ENCODE data around the gene SUB1.
"Not testable (repeated sequence)": the region's sequence is repeated elsewhere in the genome, so short reads cannot be mapped to it uniquely, and the experiment has no call there.

Gene SUB1

GRCh38 chr5:32585446-32586275 lies at the start of gene SUB1:
Gene SUB1 (plus strand): TSS chr5:32585557. CDS start chr5:32588513, 2,956 bp downstream.
- H3K9ac ChIP-seq (ENCODE audit: low read length): peak within 1 kb of the TSS; percentile 78
- peaks cover 3% of the 10 kb centered on the region for H3K36me3 ChIP-seq (replicated peaks; ENCODE audit: low read depth, low read length)
- H4K20me1 ChIP-seq (ENCODE audit: insufficient read depth, low read length): peaks cover 40% of the 10 kb centered on the region
- peaks cover 20% of the 10 kb centered on the region for H3K79me2 ChIP-seq (ENCODE audit: low read length)
- peak within 1 kb of the TSS; percentile 87 for H3K27ac ChIP-seq (ENCODE audit: low read length)
- H3K9me3 ChIP-seq (ENCODE audit: insufficient read depth, low read length): no peaks in the 10 kb centered on the region
- H3K4me3 ChIP-seq (ENCODE audit: low read length): peak within 1 kb of the TSS; percentile 81
- H3K4me2 ChIP-seq (ENCODE audit: low read length): peak within 1 kb of the TSS; percentile 72
- H3K27me3 ChIP-seq (ENCODE audit: low read depth, low read length): peaks cover 30% of the 10 kb centered on the region
- H2AFZ ChIP-seq (ENCODE audit: low read depth, low read length): no peak within 1 kb of the TSS
- peaks cover 42% of the 10 kb centered on the region for H3K4me1 ChIP-seq (ENCODE audit: low read length)
- TF ChIP-seq EZH2phosphoT487 (IDR thresholded peaks at IDR 0.05; ENCODE audit: low read depth): no peak
- TF ChIP-seq CTCF (IDR thresholded peaks at IDR 0.05; ENCODE audit: low read depth, low read length): no peak

- H3K4me2 ChIP-seq (ENCODE audit: low read length): no peak overlapping the region
- no peaks in the 10 kb centered on the region for H3K9me3 ChIP-seq (ENCODE audit: insufficient read depth, low read length)
- no peak overlapping the region for H3K9ac ChIP-seq (ENCODE audit: low read length)
- no peak overlapping the region for H3K27ac ChIP-seq (ENCODE audit: low read length)
- H3K4me3 ChIP-seq (ENCODE audit: low read length): no peak overlapping the region
- H3K36me3 ChIP-seq (replicated peaks; ENCODE audit: low read depth, low read length): no peaks in the 10 kb centered on the region
- TF ChIP-seq CTCF (IDR thresholded peaks at IDR 0.05; ENCODE audit: low read depth, low read length): no peak
- no peak for TF ChIP-seq EZH2phosphoT487 (IDR thresholded peaks at IDR 0.05; ENCODE audit: low read depth)
- H2AFZ ChIP-seq (ENCODE audit: low read depth, low read length): no peak overlapping the region
- H3K4me1 ChIP-seq (ENCODE audit: low read length): peaks cover 74% of the 10 kb centered on the region
- H4K20me1 ChIP-seq (ENCODE audit: insufficient read depth, low read length): no peaks in the 10 kb centered on the region
- no peaks in the 10 kb centered on the region for H3K79me2 ChIP-seq (ENCODE audit: low read length)
- H3K27me3 ChIP-seq (ENCODE audit: low read depth, low read length): peaks cover 33% of the 10 kb centered on the region
Observed at GRCh38 chr5:32536246-32536645, 49.1 kb upstream of the SUB1 start.

- H2AFZ ChIP-seq (ENCODE audit: low read depth, low read length); H3K4me3 ChIP-seq (ENCODE audit: low read length); H3K79me2 ChIP-seq (ENCODE audit: low read length); H4K20me1 ChIP-seq (ENCODE audit: insufficient read depth, low read length); H3K9ac ChIP-seq (ENCODE audit: low read length); H3K9me3 ChIP-seq (ENCODE audit: insufficient read depth, low read length); H3K36me3 ChIP-seq (replicated peaks; ENCODE audit: low read depth, low read length): not testable (repeated sequence)
- Histone ChIP-seq H3K4me1 (ENCODE audit: low read length) (peaks cover 73% of the 10 kb centered on the region), H3K4me2 (ENCODE audit: low read length) (peak overlapping the region; percentile 85), H3K27me3 (ENCODE audit: low read depth, low read length) (peaks cover 33% of the 10 kb centered on the region), H3K27ac (ENCODE audit: low read length) (0 out of 2 replicates have a peak overlapping the region, but pooled peaks have one; percentile 8)
Observed at GRCh38 chr5:32537437-32538029, 47.8 kb upstream of the SUB1 start.

- Histone ChIP-seq H3K9me3 (ENCODE audit: insufficient read depth, low read length) (no peaks in the 10 kb centered on the region), H3K27ac (ENCODE audit: low read length) (peak overlapping the region; percentile 8; the same call in 1 of the 2 replicates), H3K27me3 (ENCODE audit: low read depth, low read length) (peaks cover 29% of the 10 kb centered on the region), H3K4me3 (ENCODE audit: low read length) (peak overlapping the region; percentile 50; the same call in 1 of the 2 replicates), H3K36me3 (replicated peaks; ENCODE audit: low read depth, low read length) (no peaks in the 10 kb centered on the region), H3K4me1 (ENCODE audit: low read length) (peaks cover 72% of the 10 kb centered on the region), H2AFZ (ENCODE audit: low read depth, low read length) (no peak overlapping the region), H3K4me2 (ENCODE audit: low read length) (peak overlapping the region; percentile 85), H3K9ac (ENCODE audit: low read length) (no peak overlapping the region; the same call in 1 of the 2 replicates), H3K79me2 (ENCODE audit: low read length) (no peaks in the 10 kb centered on the region), H4K20me1 (ENCODE audit: insufficient read depth, low read length) (no peaks in the 10 kb centered on the region)
- TF ChIP-seq CTCF (IDR thresholded peaks at IDR 0.05; ENCODE audit: low read depth, low read length): no peak
- peak; percentile 70; the same call in 1 of the 2 replicates for TF ChIP-seq EZH2phosphoT487 (IDR thresholded peaks at IDR 0.05; ENCODE audit: low read depth)
Observed at GRCh38 chr5:32538031-32538547, 47.3 kb upstream of the SUB1 start.
